WTC11 (cell line): ENCODE results near the gene ZNF414. TPM values are rescaled to one million over a fixed set of nuclear protein-coding genes. Genes with fewer than 3 reads are reported as not detected.
A peak's percentile ranks its signal among the peaks of the same experiment; 100 is the strongest.

Experiments
- ATAC-seq: fragments of 200-7000 bp; cut with Tn5 transposase; 2 replicates; pipeline ENCODE4 v1.10.0; 2021; ENCODE audit warnings: mild to moderate bottlenecking, moderate library complexity
- CTCF ChIA-PET: fragments of 300-600 bp; sonication (Branson Sonifier 250); formaldehyde crosslinking; loops from one replicate; lab custom pipeline; 2021; ENCODE audit warnings: antibody characterized with exemption; lab: Charles Lee
- POLR2A ChIA-PET: fragments of 350-600 bp; sonication (Branson Sonifier 250); formaldehyde crosslinking; loops from one replicate; lab custom pipeline; 2021; ENCODE audit warnings: antibody characterized with exemption; lab: Charles Lee
- DNase-seq: peaks from one replicate; pipeline ENCODE4 v3.0.0; 2021; ENCODE audit warnings: low spot score
- H3K27ac Mint-ChIP-seq: 2 replicates; pipeline ENCODE4 v1.8.0; 2021; ENCODE audit warnings: mixed read lengths
- H3K27me3 Mint-ChIP-seq: 2 replicates; pipeline ENCODE4 v1.8.0; 2021; ENCODE audit warnings: low read depth, mild to moderate bottlenecking, moderate library complexity, mixed read lengths
- H3K36me3 Mint-ChIP-seq: 2 replicates; pipeline ENCODE4 v1.8.0; 2021; ENCODE audit warnings: mixed read lengths
- H3K4me1 Mint-ChIP-seq: 2 replicates; pipeline ENCODE4 v1.8.0; 2022; ENCODE audit warnings: mixed read lengths
- H3K4me3 Mint-ChIP-seq: 2 replicates; pipeline ENCODE4 v1.8.0; 2021; ENCODE audit warnings: mild to moderate bottlenecking, moderate library complexity, mixed read lengths
- H3K9me3 Mint-ChIP-seq: 2 replicates; pipeline ENCODE4 v1.8.0; 2021; ENCODE audit warnings: mixed read lengths
- ESRRA ChIP-seq: sonication (generic); formaldehyde crosslinking; IDR thresholded peaks from 2 replicates; pipeline ENCODE4 v1.8.1; 2022; ENCODE audit warnings: mild to moderate bottlenecking, missing genetic modification reagents, borderline replicate concordance
- FOXJ3 ChIP-seq: sonication (generic); formaldehyde crosslinking; IDR thresholded peaks from 2 replicates; pipeline ENCODE4 v1.9.0; 2021; ENCODE audit warnings: missing genetic modification reagents, mild to moderate bottlenecking, borderline replicate concordance
- NR1H2 ChIP-seq: sonication (generic); formaldehyde crosslinking; IDR thresholded peaks from 2 replicates; pipeline ENCODE4 v1.9.0; 2021; ENCODE audit warnings: mild to moderate bottlenecking, moderate library complexity, missing genetic modification reagents
- ZNF219 ChIP-seq: sonication (generic); formaldehyde crosslinking; IDR thresholded peaks from 2 replicates; pipeline ENCODE4 v1.8.0; 2023; ENCODE audit warnings: missing genetic modification reagents, mild to moderate bottlenecking, borderline replicate concordance
- ZNF263 ChIP-seq: sonication (generic); formaldehyde crosslinking; IDR thresholded peaks from 2 replicates; pipeline ENCODE4 v1.8.1; 2022; ENCODE audit warnings: low read depth, mild to moderate bottlenecking, moderate library complexity, missing genetic modification reagents
- ZNF532 ChIP-seq: fragments of 250-450 bp; sonication (Bioruptor Pico); IDR thresholded peaks from 2 replicates; pipeline ENCODE4 v1.9.0; 2021; ENCODE audit warnings: mild to moderate bottlenecking, borderline replicate concordance
- total RNA-seq: library from RNA; stranded (reverse); gene quantifications from 3 replicates; pipeline ENCODE4 v1.2.3, GENCODE V29; 2021
- TF ChIP-seq, protein P1 (sequence below): sonication (generic); formaldehyde crosslinking; IDR thresholded peaks from 2 replicates; pipeline ENCODE4 v1.8.0; 2022; ENCODE audit warnings: missing genetic modification reagents

ZNF414 gene
- total RNA-seq, 1 experiment from 2014 or later = 38.2 TPM

GRCh38 chr19:8460516-8461298 is 53.3 kb downstream of the ZNF414 start:
- Mint-ChIP-seq H3K27ac (peak overlapping the region; percentile 96; the same call in 1 of the 2 replicates), H3K9me3 (no peaks in the 10 kb centered on the region), H3K4me3 (no peak overlapping the region), H3K27me3 (no peaks in the 10 kb centered on the region), H3K36me3 (peaks cover 59% of the 10 kb centered on the region), H3K4me1 (peaks cover 71% of the 10 kb centered on the region)
- TF ChIP-seq FOXJ3 = no peak
- TF ChIP-seq ZNF263 (CRISPR knock-in tag) = no peak
- no peak for TF ChIP-seq ZNF532
- no peak for TF ChIP-seq ESRRA (CRISPR knock-in tag)
- TF ChIP-seq ZNF219 (CRISPR knock-in tag) = no peak
- TF ChIP-seq, protein P1, sequence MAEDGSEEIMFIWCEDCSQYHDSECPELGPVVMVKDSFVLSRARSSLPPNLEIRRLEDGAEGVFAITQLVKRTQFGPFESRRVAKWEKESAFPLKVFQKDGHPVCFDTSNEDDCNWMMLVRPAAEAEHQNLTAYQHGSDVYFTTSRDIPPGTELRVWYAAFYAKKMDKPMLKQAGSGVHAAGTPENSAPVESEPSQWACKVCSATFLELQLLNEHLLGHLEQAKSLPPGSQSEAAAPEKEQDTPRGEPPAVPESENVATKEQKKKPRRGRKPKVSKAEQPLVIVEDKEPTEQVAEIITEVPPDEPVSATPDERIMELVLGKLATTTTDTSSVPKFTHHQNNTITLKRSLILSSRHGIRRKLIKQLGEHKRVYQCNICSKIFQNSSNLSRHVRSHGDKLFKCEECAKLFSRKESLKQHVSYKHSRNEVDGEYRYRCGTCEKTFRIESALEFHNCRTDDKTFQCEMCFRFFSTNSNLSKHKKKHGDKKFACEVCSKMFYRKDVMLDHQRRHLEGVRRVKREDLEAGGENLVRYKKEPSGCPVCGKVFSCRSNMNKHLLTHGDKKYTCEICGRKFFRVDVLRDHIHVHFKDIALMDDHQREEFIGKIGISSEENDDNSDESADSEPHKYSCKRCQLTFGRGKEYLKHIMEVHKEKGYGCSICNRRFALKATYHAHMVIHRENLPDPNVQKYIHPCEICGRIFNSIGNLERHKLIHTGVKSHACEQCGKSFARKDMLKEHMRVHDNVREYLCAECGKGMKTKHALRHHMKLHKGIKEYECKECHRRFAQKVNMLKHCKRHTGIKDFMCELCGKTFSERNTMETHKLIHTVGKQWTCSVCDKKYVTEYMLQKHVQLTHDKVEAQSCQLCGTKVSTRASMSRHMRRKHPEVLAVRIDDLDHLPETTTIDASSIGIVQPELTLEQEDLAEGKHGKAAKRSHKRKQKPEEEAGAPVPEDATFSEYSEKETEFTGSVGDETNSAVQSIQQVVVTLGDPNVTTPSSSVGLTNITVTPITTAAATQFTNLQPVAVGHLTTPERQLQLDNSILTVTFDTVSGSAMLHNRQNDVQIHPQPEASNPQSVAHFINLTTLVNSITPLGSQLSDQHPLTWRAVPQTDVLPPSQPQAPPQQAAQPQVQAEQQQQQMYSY (CRISPR knock-in tag) = no peak
- TF ChIP-seq NR1H2 = no peak
- ChIA-PET CTCF (interaction anchor here (1.7 kb wide), 1 partner anchor 48 kb away, joined by 5 read pairs; the partner anchor contains the start of gene MARCHF2), POLR2A (no interaction called here)
- no peak for DNase-seq
- no peak for ATAC-seq

Other genes with a start within 250 kb of the ZNF414 start
- 107 to 121 TPM (median 114 TPM) in 3 replicates for gene CD320, start 205.8 kb downstream of the ZNF414 start, total RNA-seq
- 76.4 to 101 TPM (median 91.9 TPM) in 3 replicates for gene NDUFA7, start 192.8 kb downstream of the ZNF414 start, total RNA-seq
- gene RPS28, start 192.7 kb downstream of the ZNF414 start, total RNA-seq = 2,082 to 2,373 TPM (median 2,292 TPM) in 3 replicates
- gene KANK3, start 170.9 kb downstream of the ZNF414 start, total RNA-seq = 7.8 to 8.0 TPM (median 8.0 TPM) in 3 replicates
- 1.0 to 2.7 TPM (median 2.2 TPM) in 3 replicates for gene ANGPTL4, start 150.0 kb downstream of the ZNF414 start, total RNA-seq
- gene RAB11B, start 123.8 kb downstream of the ZNF414 start, total RNA-seq = 108 to 127 TPM (median 120 TPM) in 3 replicates
- 20.2 to 30.4 TPM (median 27.5 TPM) in 3 replicates for gene MARCHF2, start 100.9 kb downstream of the ZNF414 start, total RNA-seq
- gene HNRNPM, start 69.2 kb downstream of the ZNF414 start, total RNA-seq = 309 to 416 TPM (median 343 TPM) in 3 replicates
- 0.46 to 1.1 TPM (median 0.66 TPM) in 3 replicates for gene PRAM1, start 11.5 kb downstream of the ZNF414 start, total RNA-seq
- gene MYO1F, start 63.3 kb upstream of the ZNF414 start, total RNA-seq = 2.8 to 3.3 TPM (median 3.2 TPM) in 3 replicates
- gene ADAMTS10, start 96.5 kb upstream of the ZNF414 start, total RNA-seq = 11.4 to 16.0 TPM (median 14.8 TPM) in 3 replicates
- gene NFILZ, start 116.5 kb upstream of the ZNF414 start, total RNA-seq = not detected in 3 replicates
- gene ACTL9, start 184.6 kb upstream of the ZNF414 start, total RNA-seq = not detected in 3 replicates
- gene OR2Z1, start 207.5 kb upstream of the ZNF414 start, total RNA-seq = not detected in 3 replicates